ENCODE results near the gene DELE1.

DNA sequence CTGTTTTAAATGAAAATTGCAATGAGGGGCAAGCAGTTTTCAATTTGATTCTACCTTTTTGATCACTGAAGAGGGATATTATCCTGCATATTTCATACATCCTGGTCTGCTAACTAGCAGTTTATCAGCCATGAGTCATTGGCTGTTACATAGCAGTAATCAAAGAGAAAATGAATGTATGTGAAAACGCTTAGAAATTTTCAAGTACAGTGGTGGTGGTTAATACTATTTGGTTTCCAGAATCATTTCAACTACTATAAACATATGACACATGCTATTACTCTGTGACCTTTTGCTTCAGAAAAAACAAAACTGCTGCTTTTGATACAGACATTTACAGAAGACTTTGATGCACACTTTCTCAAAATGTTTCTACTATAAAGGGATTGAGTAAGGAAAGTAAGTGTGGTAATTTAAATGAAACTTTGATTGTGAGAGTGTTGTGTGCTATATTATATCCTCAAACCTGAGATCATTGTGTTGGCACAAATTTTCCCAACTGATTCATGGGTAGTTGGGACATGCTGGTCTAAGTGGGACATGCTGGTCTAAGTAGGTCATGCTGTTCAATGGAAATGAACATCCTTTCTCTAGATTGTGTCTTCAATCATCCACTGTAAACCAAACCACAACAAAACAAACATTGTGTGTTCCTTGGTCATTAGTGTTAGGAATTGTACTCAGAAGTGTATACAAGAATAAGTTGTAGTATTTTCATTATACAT is 50.4 kb downstream of the DELE1 start:
- TF ChIP-seq, protein P1, sequence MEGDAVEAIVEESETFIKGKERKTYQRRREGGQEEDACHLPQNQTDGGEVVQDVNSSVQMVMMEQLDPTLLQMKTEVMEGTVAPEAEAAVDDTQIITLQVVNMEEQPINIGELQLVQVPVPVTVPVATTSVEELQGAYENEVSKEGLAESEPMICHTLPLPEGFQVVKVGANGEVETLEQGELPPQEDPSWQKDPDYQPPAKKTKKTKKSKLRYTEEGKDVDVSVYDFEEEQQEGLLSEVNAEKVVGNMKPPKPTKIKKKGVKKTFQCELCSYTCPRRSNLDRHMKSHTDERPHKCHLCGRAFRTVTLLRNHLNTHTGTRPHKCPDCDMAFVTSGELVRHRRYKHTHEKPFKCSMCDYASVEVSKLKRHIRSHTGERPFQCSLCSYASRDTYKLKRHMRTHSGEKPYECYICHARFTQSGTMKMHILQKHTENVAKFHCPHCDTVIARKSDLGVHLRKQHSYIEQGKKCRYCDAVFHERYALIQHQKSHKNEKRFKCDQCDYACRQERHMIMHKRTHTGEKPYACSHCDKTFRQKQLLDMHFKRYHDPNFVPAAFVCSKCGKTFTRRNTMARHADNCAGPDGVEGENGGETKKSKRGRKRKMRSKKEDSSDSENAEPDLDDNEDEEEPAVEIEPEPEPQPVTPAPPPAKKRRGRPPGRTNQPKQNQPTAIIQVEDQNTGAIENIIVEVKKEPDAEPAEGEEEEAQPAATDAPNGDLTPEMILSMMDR (conservative IDR thresholded peaks at IDR 0.05; ENCODE audit: low read depth, low read length) = no peak
- TF ChIP-seq EZH2 (IDR thresholded peaks at IDR 0.05; ENCODE audit: borderline replicate concordance, low read depth, low read length, poor library complexity, severe bottlenecking) = no peak
